Rectal smooth muscle tissue (tissue), 1 donor: ENCODE data around the gene CLDN7.
"Not testable (repeated sequence)": the region's sequence is repeated elsewhere in the genome, so short reads cannot be mapped to it uniquely, and the experiment has no call there.

Experiments
- H3K27ac ChIP-seq: one replicate; pipeline ENCODE4 v1.7.0; 2013; ENCODE audit warnings: low read depth, low read length, inconsistent platforms
- H3K27me3 ChIP-seq: one replicate; pipeline ENCODE4 v1.7.0; 2013; ENCODE audit warnings: low read length; ENCODE audit not compliant: control insufficient read depth, insufficient read depth
- H3K36me3 ChIP-seq: one replicate; pipeline ENCODE4 v1.7.0; 2013; ENCODE audit warnings: low read length; ENCODE audit not compliant: control insufficient read depth, insufficient read depth
- H3K4me1 ChIP-seq: one replicate; pipeline ENCODE4 v1.7.0; 2013; ENCODE audit warnings: low read length; ENCODE audit not compliant: control insufficient read depth, insufficient read depth
- H3K4me3 ChIP-seq: one replicate; pipeline ENCODE4 v1.7.0; 2013; ENCODE audit warnings: low read length
- H3K9ac ChIP-seq: one replicate; pipeline ENCODE4 v1.7.0; 2013; ENCODE audit warnings: low read length

CLDN7 gene

GRCh38 chr17:7248796-7249195 lies 13.5 kb downstream of the CLDN7 start:
- H3K27ac ChIP-seq: no peak overlapping the region
- H3K36me3 ChIP-seq: peaks cover 18% of the 10 kb centered on the region
- no peaks in the 10 kb centered on the region for H3K27me3 ChIP-seq
- peaks cover 15% of the 10 kb centered on the region for H3K4me1 ChIP-seq
- no peak overlapping the region for H3K9ac ChIP-seq
- no peak overlapping the region for H3K4me3 ChIP-seq

GRCh38 chr17:7246779-7247178 lies 15.5 kb downstream of the CLDN7 start:
- Histone ChIP-seq H3K9ac (no peak overlapping the region), H3K27me3 (no peaks in the 10 kb centered on the region), H3K27ac (no peak overlapping the region), H3K4me1 (peaks cover 6% of the 10 kb centered on the region), H3K36me3 (peaks cover 18% of the 10 kb centered on the region), H3K4me3 (no peak overlapping the region)

- H3K4me1 ChIP-seq: peaks cover 11% of the 10 kb centered on the region
- H3K4me3 ChIP-seq: not testable (repeated sequence)
These were observed 18.4 kb downstream of the CLDN7 start for GRCh38 chr17:7243838-7244237.

GRCh38 chr17:7243453-7243729 lies 18.9 kb downstream of the CLDN7 start:
- H3K4me3 ChIP-seq: peak overlapping the region; percentile 84

More at GRCh38 chr17:7243838-7244237, 18.4 kb downstream of the CLDN7 start:
- H3K36me3 ChIP-seq: peaks cover 25% of the 10 kb centered on the region
- H3K27ac ChIP-seq, H3K27me3 ChIP-seq, H3K9ac ChIP-seq: not testable (repeated sequence)

GRCh38 chr17:7242717-7243452 lies 19.4 kb downstream of the CLDN7 start:
- peaks cover 25% of the 10 kb centered on the region for H3K36me3 ChIP-seq
- H3K27me3 ChIP-seq: no peaks in the 10 kb centered on the region

More at GRCh38 chr17:7243453-7243729, 18.9 kb downstream of the CLDN7 start:
- Histone ChIP-seq H3K36me3 (peaks cover 25% of the 10 kb centered on the region), H3K27ac (peak overlapping the region; percentile 98), H3K9ac (peak overlapping the region; percentile 58), H3K27me3 (no peaks in the 10 kb centered on the region), H3K4me1 (peaks cover 11% of the 10 kb centered on the region)

GRCh38 chr17:7241783-7242716 lies 20.2 kb downstream of the CLDN7 start, which contains the start of gene GABARAP:
Gene GABARAP, minus strand, starts transcription at chr17:7242449. Its CDS starts 119 bp downstream, at chr17:7242330.
- Histone ChIP-seq H3K27ac (peak within 1 kb of the TSS; percentile 98), H3K9ac (peak within 1 kb of the TSS; percentile 88), H3K36me3 (peaks cover 25% of the 10 kb centered on the region), H3K27me3 (no peaks in the 10 kb centered on the region), H3K4me1 (peaks cover 15% of the 10 kb centered on the region), H3K4me3 (peak within 1 kb of the TSS; percentile 84)

More at GRCh38 chr17:7242717-7243452, 19.4 kb downstream of the CLDN7 start:
- Histone ChIP-seq H3K4me3 (peak overlapping the region; percentile 84), H3K9ac (peak overlapping the region; percentile 88), H3K27ac (peak overlapping the region; percentile 98), H3K4me1 (peaks cover 11% of the 10 kb centered on the region)

- H3K9ac ChIP-seq: peak overlapping the region; percentile 13
- no peaks in the 10 kb centered on the region for H3K27me3 ChIP-seq
- H3K4me3 ChIP-seq: peak overlapping the region; percentile 84
- peaks cover 18% of the 10 kb centered on the region for H3K4me1 ChIP-seq
- H3K27ac ChIP-seq: peak overlapping the region; percentile 98
- peaks cover 17% of the 10 kb centered on the region for H3K36me3 ChIP-seq
These were observed 21.1 kb downstream of the CLDN7 start for GRCh38 chr17:7241090-7241733.

GRCh38 chr17:7240375-7240774 lies 21.9 kb downstream of the CLDN7 start:
- no peak overlapping the region for H3K9ac ChIP-seq
- H3K4me1 ChIP-seq: peaks cover 18% of the 10 kb centered on the region
- no peak overlapping the region for H3K27ac ChIP-seq
- H3K4me3 ChIP-seq: no peak overlapping the region
- no peaks in the 10 kb centered on the region for H3K27me3 ChIP-seq
- H3K36me3 ChIP-seq: peaks cover 18% of the 10 kb centered on the region

- Histone ChIP-seq H3K4me3 (peak within 1 kb of the TSS; percentile 87), H3K27me3 (no peaks in the 10 kb centered on the region), H3K36me3 (peaks cover 18% of the 10 kb centered on the region), H3K27ac (peak within 1 kb of the TSS; percentile 90), H3K4me1 (peaks cover 18% of the 10 kb centered on the region), H3K9ac (peak within 1 kb of the TSS; percentile 81)
These were observed 22.9 kb downstream of the CLDN7 start, which contains the start of gene PHF23 for GRCh38 chr17:7239091-7240027. Gene PHF23, minus strand, starts transcription at chr17:7239457. Its CDS starts 178 bp downstream, at chr17:7239279.

- Histone ChIP-seq H3K4me3 (peak overlapping the region; percentile 87), H3K9ac (peak overlapping the region; percentile 81), H3K27me3 (no peaks in the 10 kb centered on the region), H3K27ac (peak overlapping the region; percentile 90), H3K36me3 (peaks cover 14% of the 10 kb centered on the region), H3K4me1 (peaks cover 18% of the 10 kb centered on the region)
These were observed 23.7 kb downstream of the CLDN7 start for GRCh38 chr17:7238420-7239090.
